Measurements from ENCODE around the gene CFDP1.
"Not testable (repeated sequence)": the region's sequence is repeated elsewhere in the genome, so short reads cannot be mapped to it uniquely, and the experiment has no call there.

The CFDP1 gene

GRCh38 chr16:75432828-75433731 is at the start of gene CFDP1:
Gene CFDP1, minus strand, starts transcription at chr16:75433503. Its CDS starts 151 bp downstream, at chr16:75433352.
- DNase-seq (ENCODE audit: low spot score) = peak; percentile 94

- DNase-seq (ENCODE audit: low spot score) = no peak
These were observed 49.3 kb upstream of the CFDP1 start for GRCh38 chr16:75482434-75483205.

- DNase-seq (ENCODE audit: low spot score) = no peak
These were observed 48.2 kb upstream of the CFDP1 start for GRCh38 chr16:75481475-75481874.

- DNase-seq (ENCODE audit: low spot score) = no peak
These were observed 46.2 kb upstream of the CFDP1 start for GRCh38 chr16:75479421-75479990.

- no peak for DNase-seq (ENCODE audit: low spot score)
These were observed 45.4 kb upstream of the CFDP1 start for GRCh38 chr16:75478480-75479345.

- no peak for DNase-seq (ENCODE audit: low spot score)
These were observed 44.6 kb upstream of the CFDP1 start for GRCh38 chr16:75477680-75478473.

- no peak for DNase-seq (ENCODE audit: low spot score)
These were observed 43.5 kb upstream of the CFDP1 start for GRCh38 chr16:75476817-75477216.

- no peak for DNase-seq (ENCODE audit: low spot score)
These were observed 42.1 kb upstream of the CFDP1 start for GRCh38 chr16:75475420-75475847.

GRCh38 chr16:75472908-75473877 is 39.9 kb upstream of the CFDP1 start:
- no peak for DNase-seq (ENCODE audit: low spot score)

GRCh38 chr16:75471723-75472633 is 38.7 kb upstream of the CFDP1 start:
- DNase-seq (ENCODE audit: low spot score) = peak; percentile 57

GRCh38 chr16:75466760-75467159 is 33.5 kb upstream of the CFDP1 start:
- DNase-seq (ENCODE audit: low spot score) = no peak

GRCh38 chr16:75464122-75464918 is 31.0 kb upstream of the CFDP1 start, which contains the start of gene TMEM170A:
Gene TMEM170A, minus strand, starts transcription at chr16:75464689. Its CDS starts 89 bp downstream, at chr16:75464600.
- DNase-seq (ENCODE audit: low spot score) = peak; percentile 99

- not testable (repeated sequence) for DNase-seq (ENCODE audit: low spot score)
These were observed 30.3 kb upstream of the CFDP1 start for GRCh38 chr16:75463389-75464121.

GRCh38 chr16:75462806-75463205 is 29.5 kb upstream of the CFDP1 start:
- no peak for DNase-seq (ENCODE audit: low spot score)

- DNase-seq (ENCODE audit: low spot score) = no peak
These were observed 28.3 kb upstream of the CFDP1 start for GRCh38 chr16:75461575-75461974.

- DNase-seq (ENCODE audit: low spot score) = no peak
These were observed 27.1 kb upstream of the CFDP1 start for GRCh38 chr16:75460446-75460845.

GRCh38 chr16:75459691-75460090 is 26.4 kb upstream of the CFDP1 start:
- DNase-seq (ENCODE audit: low spot score) = no peak
